Stomach (tissue), 9 donors: ENCODE data around the gene HTR1D. TPM values are rescaled to one million over a fixed set of nuclear protein-coding genes. Genes with fewer than 3 reads are reported as not detected.
A peak's percentile ranks its signal among the peaks of the same experiment; 100 is the strongest.

Experiments
- DNase-seq, 2 donors: peaks; one replicate each; pipeline versions ENCODE4 v3.0.0 to v3.0.0-alpha.2; 2013 to 2019
- H3K27ac ChIP-seq, 5 donors: fragments of 200-600 bp in 4 of 5; sonication (generic) in 4 of 5; one replicate each; pipeline ENCODE4 v1.5.1; 2013 to 2019; ENCODE audit warnings: mild to moderate bottlenecking in 1 of 5, moderate library complexity in 1 of 5
- H3K27me3 ChIP-seq, 3 donors: fragments of 200-600 bp; sonication (generic); one replicate each; pipeline ENCODE4 v1.5.1; 2017 to 2019; ENCODE audit warnings: mixed run types in 1 of 3
- H3K36me3 ChIP-seq, 4 donors: fragments of 200-600 bp; sonication (generic); 1 replicate in 3 of 4; 2 replicates in 1 of 4; pipeline ENCODE4 v1.5.1; 2016 to 2019
- H3K4me1 ChIP-seq, 4 donors: fragments of 200-600 bp; sonication (generic); one replicate each; pipeline ENCODE4 v1.5.1; 2016 to 2019
- H3K4me3 ChIP-seq, 4 donors: fragments of 200-600 bp; sonication (generic) in 3 of 4; one replicate each; pipeline ENCODE4 v1.5.1; 2016 to 2019; ENCODE audit warnings: mild to moderate bottlenecking in 1 of 4
- H3K9me3 ChIP-seq, 4 donors: fragments of 200-600 bp; sonication (generic); one replicate each; pipeline ENCODE4 v1.5.1; 2016 to 2019
- CTCF ChIP-seq, 7 experiments: fragments of 450-650 bp in 4 of 7; fragments of 200-600 bp in 3 of 7; sonication (generic) in 3 of 7; IDR thresholded peaks; one replicate each; pipeline ENCODE4 v1.5.1; 2016 to 2019; ENCODE audit warnings: antibody characterized with exemption in 7 of 7, control low read depth in 2 of 7, mild to moderate bottlenecking in 1 of 7
- EP300 ChIP-seq: sonication (generic); formaldehyde crosslinking; IDR thresholded peaks from one replicate; pipeline ENCODE4 v1.6.1; 2017; ENCODE audit warnings: antibody characterized with exemption
- POLR2A ChIP-seq, 4 donors: fragments of 450-650 bp; IDR thresholded peaks; one replicate each; pipeline ENCODE4 v1.6.1; 2016; ENCODE audit warnings: antibody characterized with exemption in 4 of 4, control low read depth in 2 of 4, mild to moderate bottlenecking in 1 of 4, moderate library complexity in 1 of 4
- POLR2AphosphoS5 ChIP-seq, 3 donors: sonication (generic); formaldehyde crosslinking; IDR thresholded peaks; one replicate each; pipeline ENCODE4 v1.6.1; 2016; ENCODE audit warnings: antibody characterized with exemption in 3 of 3
- WGBS, 5 donors: extraction: QIAGEN DNeasy Blood & Tissue Kit in 3 of 5; methylation state at CpG; one replicate each; pipeline versions ENCODE4 v1.1.5 to v1.1.7; 2013 to 2018; 5-methylcytosine and 5-hydroxymethylcytosine counted together
- intact Hi-C: fragments of 100-400 bp; cut with DNase I; formaldehyde crosslinking; loops from one replicate; pipeline ENCODE4 v1.15.1; 2023; ENCODE audit warnings: low total_unique reads
- polyA plus RNA-seq, 3 donors: library from polyadenylated mRNA; stranded (reverse); fragments of 200-250 nt; gene quantifications; one replicate each; pipeline ENCODE4 v1.2.3, GENCODE V29; 2013
- total RNA-seq, 5 donors: library from RNA; depleted of rRNA; stranded (reverse); fragments of >200 nt; gene quantifications; one replicate each; pipeline versions ENCODE4 v1.1.0 to v1.2.3, GENCODE V29; 2014 to 2016
- donor health status: healthy with polysubstance abuse.
- donor health status: Bipolar disorder and iron deficiency.
- donor health status: healthy.

HTR1D gene
- total and polyA plus RNA-seq, 8 donors = 0.19 to 0.58 TPM; not detected in 6

GRCh38 chr1:23185381-23185780, 31.9 kb downstream of the HTR1D start:
- intact Hi-C loops = loop anchor here (5.0 kb wide), 1 partner anchor 88 kb away; no protein-coding TSS in a partner anchor
- TF ChIP-seq POLR2A (IDR thresholded peaks at IDR 0.05) = no peak
- no peak for TF ChIP-seq CTCF (IDR thresholded peaks at IDR 0.05)
- TF ChIP-seq POLR2AphosphoS5 (IDR thresholded peaks at IDR 0.05) = no peak
- no peak for TF ChIP-seq EP300
- WGBS, 5 donors = 65 to 80% (median 77%) methylated on average over 4 of the region's 4 CpGs
- no peaks in the 10 kb centered on the region for H3K9me3 ChIP-seq
- no peak overlapping the region for H3K27ac ChIP-seq
- H3K36me3 ChIP-seq = no peaks in the 10 kb centered on the region
- H3K4me1 ChIP-seq = peaks cover 0 to 8% (median 6%) of the 10 kb centered on the region in 4 donors
- H3K27me3 ChIP-seq = no peaks in the 10 kb centered on the region
- DNase-seq = no peak
- H3K4me3 ChIP-seq = no peak overlapping the region

GRCh38 chr1:23184212-23184934, 32.9 kb downstream of the HTR1D start:
- intact Hi-C loops = no loop called here
- H3K27me3 ChIP-seq = no peaks in the 10 kb centered on the region
- TF ChIP-seq EP300 (no peak), POLR2A (IDR thresholded peaks at IDR 0.05) (no peak), CTCF (IDR thresholded peaks at IDR 0.05) (peak in 5 of 7 experiments; percentile 36 to 92 (median 82)), POLR2AphosphoS5 (IDR thresholded peaks at IDR 0.05) (no peak)
- 7 to 18% (median 13%) methylated on average over 10 of the region's 10 CpGs for WGBS, 5 donors
- no peaks in the 10 kb centered on the region for H3K9me3 ChIP-seq
- peaks cover 0 to 8% (median 6%) of the 10 kb centered on the region in 4 donors for H3K4me1 ChIP-seq
- peak overlapping the region; percentile 33 to 40 (median 37) for H3K4me3 ChIP-seq
- H3K36me3 ChIP-seq = no peaks in the 10 kb centered on the region
- no peak overlapping the region for H3K27ac ChIP-seq
- DNase-seq = peak in 1 of 2 donors; percentile 77

GRCh38 chr1:23179862-23180261, 37.4 kb downstream of the HTR1D start:
- H3K9me3 ChIP-seq = no peaks in the 10 kb centered on the region
- no peak overlapping the region for H3K4me3 ChIP-seq
- DNase-seq = no peak
- intact Hi-C loops = no loop called here
- no peaks in the 10 kb centered on the region for H3K36me3 ChIP-seq
- WGBS, 5 donors = 72 to 90% (median 86%) methylated on average over 2 of the region's 2 CpGs
- H3K4me1 ChIP-seq = peaks cover 6 to 34% (median 28%) of the 10 kb centered on the region in 4 donors
- H3K27ac ChIP-seq = no peak overlapping the region
- no peaks in the 10 kb centered on the region for H3K27me3 ChIP-seq
- TF ChIP-seq POLR2AphosphoS5 (IDR thresholded peaks at IDR 0.05) (no peak), CTCF (IDR thresholded peaks at IDR 0.05) (no peak)

- Histone ChIP-seq H3K4me3 (no peak overlapping the region), H3K9me3 (no peaks in the 10 kb centered on the region), H3K4me1 (peaks cover 10 to 33% (median 22%) of the 10 kb centered on the region in 4 donors), H3K27me3 (no peaks in the 10 kb centered on the region), H3K27ac (peak overlapping the region in 2 of 5 donors; percentile 83 to 91), H3K36me3 (no peaks in the 10 kb centered on the region)
- TF ChIP-seq CTCF (IDR thresholded peaks at IDR 0.05) (peak in 2 of 7 experiments; percentile 19 to 28), POLR2A (IDR thresholded peaks at IDR 0.05) (no peak)
- 45 to 62% (median 50%) methylated on average over 6 of the region's 6 CpGs for WGBS, 5 donors
- DNase-seq = peak in 1 of 2 donors; percentile 48
- intact Hi-C loops = no loop called here
These were observed 38.4 kb downstream of the HTR1D start for GRCh38 chr1:23178950-23179349.
